ENCODE measurements around the gene RILP. TPM values are rescaled to one million over a fixed set of nuclear protein-coding genes. Genes with fewer than 3 reads are reported as not detected.
"Not testable (repeated sequence)": the region's sequence is repeated elsewhere in the genome, so short reads cannot be mapped to it uniquely, and the experiment has no call there.

The RILP gene
- total and polyA plus RNA-seq, 2 of the 4 experiments (the other 2 are of a cell fraction): 3.9 to 6.0 TPM

GRCh38 chr17:1653735-1654134 is 4.1 kb upstream of the RILP start:
- Histone ChIP-seq H3K14ac (replicated peaks; ENCODE audit: low read depth, low read length) (no peak overlapping the region), H2BK120ac (ENCODE audit: low read depth, low read length) (no peak overlapping the region), H2BK20ac (ENCODE audit: low read depth, low read length) (no peak overlapping the region), H3K4me2 (ENCODE audit: low read depth, low read length) (no peak overlapping the region), H4K5ac (ENCODE audit: low read depth, low read length) (no peak overlapping the region), H3K4me1 (ENCODE audit: control insufficient read depth, insufficient read depth, low read length) (peaks cover 6% of the 10 kb centered on the region), H3K79me1 (ENCODE audit: low read depth in 1 of 2, low read length in 2 of 2) (peaks cover 15 to 30% of the 10 kb centered on the region in 2 experiments), H3K23ac (ENCODE audit: low read depth, low read length) (no peak overlapping the region), H3K36me3 (ENCODE audit: control insufficient read depth, insufficient read depth, low read length) (peaks cover 72% of the 10 kb centered on the region), H2AK9ac (replicated peaks; ENCODE audit: low read depth, low read length, poor library complexity) (peak overlapping the region; percentile 3), H3K27ac (ENCODE audit: insufficient read depth, low read length) (no peak overlapping the region), H3K9ac (ENCODE audit: low read depth, low read length) (no peak overlapping the region), H3K9me3 (ENCODE audit: control insufficient read depth, insufficient read depth, low read length) (no peaks in the 10 kb centered on the region), H3K4ac (ENCODE audit: low read depth, low read length) (no peak overlapping the region), H3K9me1 (ENCODE audit: insufficient read depth, low read length) (peaks cover 12% of the 10 kb centered on the region), H3K18ac (ENCODE audit: low read depth, low read length) (no peak overlapping the region), H4K91ac (ENCODE audit: insufficient read depth, low read depth, low read length) (no peak overlapping the region), H3K27me3 (ENCODE audit: control insufficient read depth, insufficient read depth, low read length) (no peaks in the 10 kb centered on the region), H4K20me1 (ENCODE audit: insufficient read depth, low read length) (peaks cover 25% of the 10 kb centered on the region), H3K56ac (ENCODE audit: extremely low read depth, insufficient read depth, low read length) (no peak overlapping the region), H4K8ac (ENCODE audit: low read depth in 2 of 2, low read length in 2 of 2) (no peak overlapping the region), H2BK15ac (ENCODE audit: low read depth, low read length) (no peak overlapping the region), H2AK5ac (ENCODE audit: low read depth, low read length) (no peak overlapping the region), H2AFZ (replicated peaks; ENCODE audit: low read length, poor library complexity) (no peak overlapping the region), H2BK5ac (ENCODE audit: low read depth, low read length, poor library complexity, severe bottlenecking) (no peak overlapping the region), H3K4me3 (ENCODE audit: insufficient read depth, low read depth, low read length) (no peak overlapping the region)
- no peak for TF ChIP-seq USF2 (IDR thresholded peaks at IDR 0.05; ENCODE audit: low read depth, low read length)
- TF ChIP-seq RFX5 (IDR thresholded peaks at IDR 0.05; ENCODE audit: low read depth, low read length): no peak
- no peak for TF ChIP-seq CHD1 (IDR thresholded peaks at IDR 0.05; ENCODE audit: low read depth, low read length)
- no peak for DNase-seq
- ATAC-seq (ENCODE audit: low read depth): no peak
- POLR2A ChIA-PET (ENCODE audit: unreplicated experiment): no interaction called here
- intact Hi-C loops (cut with micrococcal nuclease) (no loop called here), dilution Hi-C loops (cut with HindIII; ENCODE audit: low sequenced_read_pairs, unreplicated experiment) (no loop called here), in situ Hi-C loops (cut with MboI; ENCODE audit: low sequenced_read_pairs) (loop anchor here (10.0 kb wide), 1 partner anchor 131 kb away; no protein-coding TSS in a partner anchor)
- CTCF ChIA-PET: no interaction called here
- no TSS peak for BruUV-seq (replicated peaks)
- WGBS, 2 experiments (ENCODE audit: extremely low coverage in 2 of 2, insufficient read length in 1 of 2): 100% methylated on average over 1 of the region's 14 CpGs; no CpG with 5 or more reads in 1 of the 2 experiments

- 92% methylated on average over 4 of the region's 7 CpGs; no CpG with 5 or more reads in 1 of the 2 experiments for WGBS, 2 experiments (ENCODE audit: extremely low coverage in 2 of 2, insufficient read length in 1 of 2)
- intact Hi-C loops (cut with micrococcal nuclease); dilution Hi-C loops (cut with HindIII; ENCODE audit: low sequenced_read_pairs, unreplicated experiment); H3K56ac ChIP-seq (ENCODE audit: extremely low read depth, insufficient read depth, low read length); H3K27me3 ChIP-seq (ENCODE audit: control insufficient read depth, insufficient read depth, low read length); H2BK20ac ChIP-seq (ENCODE audit: low read depth, low read length); H4K91ac ChIP-seq (ENCODE audit: insufficient read depth, low read depth, low read length); H3K9me3 ChIP-seq (ENCODE audit: control insufficient read depth, insufficient read depth, low read length); ATAC-seq (ENCODE audit: low read depth); H2AK5ac ChIP-seq (ENCODE audit: low read depth, low read length); H4K8ac ChIP-seq (ENCODE audit: low read depth in 2 of 2, low read length in 2 of 2); H3K23ac ChIP-seq (ENCODE audit: low read depth, low read length); H2BK15ac ChIP-seq (ENCODE audit: low read depth, low read length); CTCF ChIA-PET; H2BK5ac ChIP-seq (ENCODE audit: low read depth, low read length, poor library complexity, severe bottlenecking); H3K9ac ChIP-seq (ENCODE audit: low read depth, low read length); H3K4ac ChIP-seq (ENCODE audit: low read depth, low read length); H4K5ac ChIP-seq (ENCODE audit: low read depth, low read length); BruUV-seq (replicated peaks); H2AFZ ChIP-seq (replicated peaks; ENCODE audit: low read length, poor library complexity); H3K14ac ChIP-seq (replicated peaks; ENCODE audit: low read depth, low read length); H2BK120ac ChIP-seq (ENCODE audit: low read depth, low read length); POLR2A ChIA-PET (ENCODE audit: unreplicated experiment); DNase-seq; H3K4me2 ChIP-seq (ENCODE audit: low read depth, low read length); H3K4me3 ChIP-seq (ENCODE audit: insufficient read depth, low read depth, low read length); H3K27ac ChIP-seq (ENCODE audit: insufficient read depth, low read length); H2AK9ac ChIP-seq (replicated peaks; ENCODE audit: low read depth, low read length, poor library complexity); H3K18ac ChIP-seq (ENCODE audit: low read depth, low read length): not testable (repeated sequence)
- H3K79me1 ChIP-seq (ENCODE audit: low read depth in 1 of 2, low read length in 2 of 2): peaks cover 8 to 22% of the 10 kb centered on the region in 2 experiments
- H4K20me1 ChIP-seq (ENCODE audit: insufficient read depth, low read length): peaks cover 19% of the 10 kb centered on the region
- peaks cover 62% of the 10 kb centered on the region for H3K36me3 ChIP-seq (ENCODE audit: control insufficient read depth, insufficient read depth, low read length)
- in situ Hi-C loops (cut with MboI; ENCODE audit: low sequenced_read_pairs): loop anchor here (10.0 kb wide), 1 partner anchor 132 kb away; no protein-coding TSS in a partner anchor
- H3K9me1 ChIP-seq (ENCODE audit: insufficient read depth, low read length): peaks cover 11% of the 10 kb centered on the region
- peaks cover 14% of the 10 kb centered on the region for H3K4me1 ChIP-seq (ENCODE audit: control insufficient read depth, insufficient read depth, low read length)
Measured at GRCh38 chr17:1652794-1653193, 3.1 kb upstream of the RILP start.

Measured in IMR-90 (cell line).